BJ (cell line): ENCODE data around the gene CEND1. TPM values are rescaled to one million over a fixed set of nuclear protein-coding genes. Genes with fewer than 3 reads are reported as not detected.

Experiments
- CTCF ChIA-PET: fragments of 350-600 bp; formaldehyde crosslinking; extraction: SDS; loops from one replicate; lab custom pipeline; 2021; ENCODE audit warnings: antibody characterized with exemption, inconsistent platforms; lab: Yijun Ruan, JAX
- POLR2A ChIA-PET: fragments of 300-600 bp; sonication (Branson Sonifier 250); formaldehyde crosslinking; extraction: SDS; loops from one replicate; lab custom pipeline; 2021; ENCODE audit warnings: antibody characterized with exemption; lab: Charles Lee
- DNase-seq: peaks from one replicate; pipeline ENCODE4 v3.0.0-alpha.2; 2011; ENCODE audit warnings: low read depth
- H3K27me3 ChIP-seq: 2 replicates; pipeline ENCODE4 v1.6.0; 2011; ENCODE audit warnings: low read length; ENCODE audit not compliant: control insufficient read depth, insufficient read depth
- H3K36me3 ChIP-seq: 2 replicates; pipeline ENCODE4 v1.5.1; 2011; ENCODE audit warnings: low read length; ENCODE audit not compliant: control insufficient read depth, insufficient read depth
- H3K4me3 ChIP-seq: 2 replicates; pipeline ENCODE4 v1.5.1; 2011; ENCODE audit warnings: low read depth, mild to moderate bottlenecking, control low read depth, low read length
- CTCF ChIP-seq: IDR thresholded peaks from 2 replicates; pipeline ENCODE4 v1.5.1; 2011; ENCODE audit warnings: low read depth, mild to moderate bottlenecking, control low read depth, inconsistent platforms, low read length, moderate library complexity; ENCODE audit not compliant: insufficient read depth
- polyA plus RNA-seq: library from polyadenylated mRNA; depleted of rRNA; stranded (reverse); fragments of >200 nt; gene quantifications from 2 replicates; pipeline ENCODE4 v1.2.3, GENCODE V29; 2011

The CEND1 gene
- polyA plus RNA-seq, 1 experiment, result 0.23 TPM

- ChIA-PET CTCF (no interaction called here), POLR2A (interaction anchor here (0.6 to 2.1 kb wide), 2 partner anchors 12 to 25 kb away, joined by 4 to 24 read pairs; partner anchors contain the start of gene RPLP2)
- no peak for DNase-seq
- Histone ChIP-seq H3K27me3 (no peaks in the 10 kb centered on the region), H3K4me3 (peak overlapping the region; percentile 83), H3K36me3 (peaks cover 30% of the 10 kb centered on the region)
- no peak for TF ChIP-seq CTCF
Observed at GRCh38 chr11:820655-821511, 31.0 kb upstream of the CEND1 start.

GRCh38 chr11:819943-820649 lies 30.2 kb upstream of the CEND1 start:
- DNase-seq, result no peak
- Histone ChIP-seq H3K36me3 (peaks cover 24% of the 10 kb centered on the region), H3K4me3 (peak overlapping the region; percentile 83), H3K27me3 (no peaks in the 10 kb centered on the region)
- ChIA-PET CTCF (interaction anchor here (1.0 to 1.9 kb wide), 5 partner anchors 10 to 251 kb away, joined by 3 to 8 read pairs (median 3); no protein-coding TSS in a partner anchor), POLR2A (interaction anchor here (0.6 to 2.1 kb wide), 3 partner anchors 11 to 24 kb away, joined by 4 to 32 read pairs (median 24); partner anchors contain the start of genes RPLP2 and TSPAN4)
- TF ChIP-seq CTCF, result no peak

GRCh38 chr11:819129-819931 lies 29.4 kb upstream of the CEND1 start:
- H3K27me3 ChIP-seq, result no peaks in the 10 kb centered on the region
- no peak for DNase-seq
- TF ChIP-seq CTCF, result peak; percentile 12; the same call in 1 of the 2 replicates
- peak overlapping the region; percentile 83 for H3K4me3 ChIP-seq
- H3K36me3 ChIP-seq, result peaks cover 16% of the 10 kb centered on the region
- POLR2A ChIA-PET, result interaction anchor here (0.7 to 2.1 kb wide), 6 partner anchors 8 to 330 kb away, joined by 3 to 32 read pairs (median 8); partner anchors contain the start of genes CD151, RPLP2 and TSPAN4
- CTCF ChIA-PET, result interaction anchor here (1.0 to 1.9 kb wide), 8 partner anchors 10 to 250 kb away, joined by 3 to 8 read pairs (median 4); no protein-coding TSS in a partner anchor

GRCh38 chr11:818396-819128 lies 28.7 kb upstream of the CEND1 start, which contains the start of gene PNPLA2:
Gene PNPLA2 (plus strand): TSS chr11:818914. CDS start chr11:819719, 805 bp downstream.
- no peak for TF ChIP-seq CTCF
- Histone ChIP-seq H3K27me3 (no peaks in the 10 kb centered on the region), H3K4me3 (peak within 1 kb of the TSS; percentile 83), H3K36me3 (peaks cover 15% of the 10 kb centered on the region)
- ChIA-PET POLR2A (interaction anchor here (0.7 to 2.1 kb wide), 6 partner anchors 8 to 331 kb away, joined by 3 to 32 read pairs (median 8); partner anchors contain the start of genes CD151, RPLP2 and TSPAN4), CTCF (interaction anchor here (1.0 to 1.9 kb wide), 6 partner anchors 9 to 233 kb away, joined by 3 to 8 read pairs (median 4); no protein-coding TSS in a partner anchor)
- no peak for DNase-seq
